Measurements from ENCODE around the gene DHRS3. TPM values are rescaled to one million over a fixed set of nuclear protein-coding genes. Genes with fewer than 3 reads are reported as not detected.

The DHRS3 gene
- total RNA-seq, 4 donors from 2014 or later = 92.4 to 130 (median 107) TPM

DNA sequence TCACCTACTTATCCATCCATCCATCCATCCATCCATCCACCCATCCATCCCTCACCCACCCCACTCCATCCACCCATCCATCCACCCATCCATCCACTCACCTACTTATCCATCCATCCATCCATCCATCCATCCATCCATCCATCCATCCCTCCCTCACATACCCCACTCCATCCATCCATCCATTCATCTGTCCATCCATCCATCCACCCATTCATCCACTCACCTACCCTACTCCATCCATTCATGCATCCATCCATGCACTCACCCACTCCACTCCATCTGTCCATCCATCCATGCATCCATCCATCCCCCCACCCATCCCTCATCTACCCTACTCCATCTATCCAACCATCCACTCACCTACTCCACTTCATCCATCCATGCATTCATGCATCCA, 34.5 kb downstream of the DHRS3 start:
- H3K4me3 ChIP-seq (ENCODE audit: low read depth, poor library complexity, severe bottlenecking) = no peak overlapping the region
- DNase-seq (ENCODE audit: low spot score in 2 of 2) = no peak
- TF ChIP-seq, protein P1, sequence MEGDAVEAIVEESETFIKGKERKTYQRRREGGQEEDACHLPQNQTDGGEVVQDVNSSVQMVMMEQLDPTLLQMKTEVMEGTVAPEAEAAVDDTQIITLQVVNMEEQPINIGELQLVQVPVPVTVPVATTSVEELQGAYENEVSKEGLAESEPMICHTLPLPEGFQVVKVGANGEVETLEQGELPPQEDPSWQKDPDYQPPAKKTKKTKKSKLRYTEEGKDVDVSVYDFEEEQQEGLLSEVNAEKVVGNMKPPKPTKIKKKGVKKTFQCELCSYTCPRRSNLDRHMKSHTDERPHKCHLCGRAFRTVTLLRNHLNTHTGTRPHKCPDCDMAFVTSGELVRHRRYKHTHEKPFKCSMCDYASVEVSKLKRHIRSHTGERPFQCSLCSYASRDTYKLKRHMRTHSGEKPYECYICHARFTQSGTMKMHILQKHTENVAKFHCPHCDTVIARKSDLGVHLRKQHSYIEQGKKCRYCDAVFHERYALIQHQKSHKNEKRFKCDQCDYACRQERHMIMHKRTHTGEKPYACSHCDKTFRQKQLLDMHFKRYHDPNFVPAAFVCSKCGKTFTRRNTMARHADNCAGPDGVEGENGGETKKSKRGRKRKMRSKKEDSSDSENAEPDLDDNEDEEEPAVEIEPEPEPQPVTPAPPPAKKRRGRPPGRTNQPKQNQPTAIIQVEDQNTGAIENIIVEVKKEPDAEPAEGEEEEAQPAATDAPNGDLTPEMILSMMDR (IDR thresholded peaks at IDR 0.05) = no peak
- no peak for TF ChIP-seq POLR2A (IDR thresholded peaks at IDR 0.05)
- intact Hi-C loops (cut with DNase I; ENCODE audit: low total_unique reads) = no loop called here

DNA sequence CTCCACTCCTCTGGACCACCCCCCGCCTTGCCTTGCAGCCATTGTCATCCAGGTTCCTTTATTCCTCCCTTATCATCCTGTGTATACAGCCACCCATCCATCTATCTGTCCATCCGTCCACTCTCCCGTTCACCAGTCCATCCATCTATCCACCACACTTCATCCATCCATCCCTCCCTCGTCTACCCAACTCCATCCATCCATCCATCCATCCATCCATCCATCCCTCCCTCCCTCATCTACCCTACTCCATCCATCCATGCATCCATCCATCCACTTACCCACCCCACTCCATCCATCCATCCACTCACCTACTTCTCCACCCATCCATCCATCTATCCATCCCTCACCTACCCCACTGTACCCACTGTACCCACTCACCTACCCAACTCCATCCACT, 35.4 kb downstream of the DHRS3 start:
- intact Hi-C loops (cut with DNase I; ENCODE audit: low total_unique reads) = no loop called here
- TF ChIP-seq, protein P1 (IDR thresholded peaks at IDR 0.05) = no peak
- no peak for TF ChIP-seq POLR2A (IDR thresholded peaks at IDR 0.05)
- no peak overlapping the region for H3K4me3 ChIP-seq (ENCODE audit: low read depth, poor library complexity, severe bottlenecking)
- no peak for DNase-seq (ENCODE audit: low spot score in 2 of 2)
- WGBS, 2 donors = 86 to 98% methylated on average over 4 of the region's 4 CpGs

DNA sequence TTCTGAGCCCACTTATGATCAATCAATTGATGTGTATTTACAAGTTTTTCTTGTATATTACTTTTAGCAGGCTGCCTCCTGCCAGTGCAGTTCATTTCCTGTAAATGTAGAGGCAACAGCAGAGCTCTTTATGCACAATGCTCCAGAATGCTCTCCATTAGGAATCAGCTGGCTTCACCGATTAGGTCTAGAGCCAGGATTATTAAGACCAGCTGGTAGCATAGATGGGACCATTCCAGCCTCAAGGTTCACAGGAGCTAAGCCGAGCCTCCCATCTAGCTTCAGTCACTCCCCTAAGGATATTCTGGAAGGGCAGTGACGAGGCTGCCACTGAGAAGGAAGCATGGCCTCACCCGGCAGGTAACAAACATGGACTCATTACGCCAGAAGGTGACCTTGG, 36.8 kb downstream of the DHRS3 start:
- 73% methylated on average over 3 to 5 of the region's 5 CpGs for WGBS, 2 donors
- TF ChIP-seq, protein P1 (IDR thresholded peaks at IDR 0.05) = no peak
- TF ChIP-seq POLR2A (IDR thresholded peaks at IDR 0.05) = no peak
- intact Hi-C loops (cut with DNase I; ENCODE audit: low total_unique reads) = no loop called here
- no peak overlapping the region for H3K4me3 ChIP-seq (ENCODE audit: low read depth, poor library complexity, severe bottlenecking)
- no peak for DNase-seq (ENCODE audit: low spot score in 2 of 2)

DNA sequence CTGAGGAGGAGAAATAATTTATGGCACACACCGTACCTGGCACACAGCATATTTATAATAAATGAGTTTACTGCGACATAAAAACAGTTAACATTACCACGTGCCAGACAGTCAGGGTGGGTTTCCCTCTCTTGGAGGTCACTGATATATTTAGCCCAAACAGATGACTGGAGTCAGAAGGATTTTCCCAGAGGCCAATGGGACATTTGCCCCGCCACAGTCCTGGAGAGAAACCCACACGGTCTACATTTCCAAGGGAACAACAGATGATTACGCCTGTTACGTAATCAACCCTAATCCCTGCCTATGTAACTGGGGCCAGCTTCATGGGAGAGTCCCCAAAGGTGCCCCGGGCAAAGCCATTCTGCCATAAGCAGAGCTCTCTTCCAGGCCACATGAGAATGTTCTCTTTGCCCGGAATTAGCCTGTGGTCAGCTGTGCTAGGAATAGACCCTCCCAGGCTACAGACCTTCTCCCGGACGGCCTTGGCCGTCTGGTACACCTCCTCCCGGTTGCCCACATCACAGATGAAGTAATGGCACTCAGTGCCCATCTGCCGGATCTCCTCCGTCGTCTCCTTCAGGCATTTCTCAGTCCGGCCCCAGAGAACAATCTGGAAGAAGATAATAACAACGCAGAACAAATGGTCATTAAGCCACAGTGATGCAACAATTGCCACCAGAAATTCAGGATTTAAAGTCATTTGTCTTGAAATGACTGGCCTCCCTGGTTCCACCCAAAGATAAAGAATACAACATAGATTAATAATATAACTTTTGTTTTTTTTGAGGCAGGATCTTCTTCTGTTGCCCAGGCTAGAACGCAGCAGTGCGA, 37.7 kb downstream of the DHRS3 start:
- TF ChIP-seq, protein P1 (IDR thresholded peaks at IDR 0.05) = no peak
- no peak for TF ChIP-seq POLR2A (IDR thresholded peaks at IDR 0.05)
- DNase-seq (ENCODE audit: low spot score in 2 of 2) = no peak
- H3K4me3 ChIP-seq (ENCODE audit: low read depth, poor library complexity, severe bottlenecking) = no peak overlapping the region
- 71 to 72% methylated on average over 20 of the region's 20 CpGs for WGBS, 2 donors
- intact Hi-C loops (cut with DNase I; ENCODE audit: low total_unique reads) = no loop called here

DNA sequence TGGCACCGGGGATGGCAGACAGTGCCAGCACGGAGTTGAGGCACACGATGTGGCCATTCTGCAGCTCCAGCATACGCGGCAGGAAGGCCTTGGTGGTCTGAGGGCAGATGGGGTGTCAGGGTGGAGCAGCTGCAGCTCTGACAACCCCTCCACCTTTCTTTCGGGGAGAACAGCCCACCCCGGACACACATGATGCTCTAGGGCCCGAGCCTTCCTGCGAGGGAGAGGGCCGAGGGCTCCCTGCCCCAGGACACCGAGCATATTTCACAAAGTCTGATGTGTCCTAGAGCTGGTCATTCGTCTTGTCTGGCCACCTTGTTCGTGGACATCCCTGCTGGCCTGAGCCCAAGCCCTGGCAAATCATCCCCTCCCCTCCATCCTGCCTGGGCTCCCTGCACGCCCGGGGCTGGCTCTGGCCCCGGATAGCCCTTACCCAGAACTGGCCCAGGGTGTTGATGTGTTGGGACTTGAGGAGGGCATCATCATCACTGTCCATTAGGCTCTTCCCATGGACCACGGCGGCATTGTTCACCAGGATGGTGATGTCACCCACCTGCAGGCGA, 39.1 kb downstream of the DHRS3 start:
- DNase-seq (ENCODE audit: low spot score in 2 of 2) = no peak
- H3K4me3 ChIP-seq (ENCODE audit: low read depth, poor library complexity, severe bottlenecking) = no peak overlapping the region
- TF ChIP-seq, protein P1 (IDR thresholded peaks at IDR 0.05) = no peak
- no peak for TF ChIP-seq POLR2A (IDR thresholded peaks at IDR 0.05)
- WGBS, 2 donors = 85 to 95% methylated on average over 14 to 19 of the region's 19 CpGs
- intact Hi-C loops (cut with DNase I; ENCODE audit: low total_unique reads) = no loop called here
